ENCODE data around the gene TET2. TPM values are rescaled to one million over a fixed set of nuclear protein-coding genes. Genes with fewer than 3 reads are reported as not detected.

The TET2 gene
- total RNA-seq, 2 donors from 2014 or later = 12.0 to 15.5 TPM

- Histone ChIP-seq H3K9me3 (ENCODE audit: control insufficient read depth, low read length) (no peaks in the 10 kb centered on the region), H3K27me3 (ENCODE audit: control insufficient read depth, insufficient read depth, low read length, poor library complexity, severe bottlenecking) (no peaks in the 10 kb centered on the region), H3K4me3 (ENCODE audit: low read length) (no peak overlapping the region), H3K9ac (ENCODE audit: extremely low read depth, low read length, poor library complexity, severe bottlenecking) (no peak overlapping the region), H3K36me3 (ENCODE audit: control insufficient read depth, insufficient read depth, low read length) (peaks cover 14% of the 10 kb centered on the region), H3K27ac (ENCODE audit: low read depth, low read length) (no peak overlapping the region), H3K4me1 (ENCODE audit: control insufficient read depth, insufficient read depth, low read length) (no peaks in the 10 kb centered on the region)
- no peak overlapping the region for H3K27ac Mint-ChIP-seq
- no peak for DNase-seq
- H3K4me1 Mint-ChIP-seq = no peaks in the 10 kb centered on the region
- no peaks in the 10 kb centered on the region for H3K27me3 Mint-ChIP-seq (ENCODE audit: insufficient read depth)
- WGBS, 2 experiments (ENCODE audit: insufficient coverage in 1 of 2, insufficient read length in 1 of 2) = 88 to 90% methylated on average over 4 to 5 of the region's 5 CpGs
- TF ChIP-seq CTCF (conservative IDR thresholded peaks at IDR 0.05) = no peak
- no peaks in the 10 kb centered on the region for H3K9me3 Mint-ChIP-seq
- peaks cover 5% of the 10 kb centered on the region for H3K36me3 Mint-ChIP-seq (ENCODE audit: low read depth)
- H3K4me3 Mint-ChIP-seq = no peak overlapping the region
These were observed 134.4 kb downstream of the TET2 start for GRCh38 chr4:105281124-105281415.

- Histone ChIP-seq H3K27me3 (ENCODE audit: control insufficient read depth, insufficient read depth, low read length, poor library complexity, severe bottlenecking) (no peaks in the 10 kb centered on the region), H3K4me3 (ENCODE audit: low read length) (no peak overlapping the region), H3K9ac (ENCODE audit: extremely low read depth, low read length, poor library complexity, severe bottlenecking) (no peak overlapping the region), H3K4me1 (ENCODE audit: control insufficient read depth, insufficient read depth, low read length) (no peaks in the 10 kb centered on the region), H3K9me3 (ENCODE audit: control insufficient read depth, low read length) (no peaks in the 10 kb centered on the region), H3K36me3 (ENCODE audit: control insufficient read depth, insufficient read depth, low read length) (no peaks in the 10 kb centered on the region), H3K27ac (ENCODE audit: low read depth, low read length) (no peak overlapping the region)
- Mint-ChIP-seq H3K9me3 (no peaks in the 10 kb centered on the region), H3K4me3 (no peak overlapping the region), H3K27ac (no peak overlapping the region), H3K4me1 (no peaks in the 10 kb centered on the region), H3K27me3 (ENCODE audit: insufficient read depth) (no peaks in the 10 kb centered on the region), H3K36me3 (ENCODE audit: low read depth) (no peaks in the 10 kb centered on the region)
- WGBS, 2 experiments (ENCODE audit: insufficient coverage in 1 of 2, insufficient read length in 1 of 2) = 91 to 100% methylated on average over 1 to 3 of the region's 3 CpGs
- TF ChIP-seq CTCF (conservative IDR thresholded peaks at IDR 0.05) = no peak
- DNase-seq = no peak
These were observed 135.8 kb downstream of the TET2 start for GRCh38 chr4:105282489-105282888.

- Mint-ChIP-seq H3K27ac (no peak overlapping the region), H3K4me3 (no peak overlapping the region), H3K4me1 (no peaks in the 10 kb centered on the region)
These were observed 136.8 kb downstream of the TET2 start for GRCh38 chr4:105283501-105283900.

More at GRCh38 chr4:105283501-105283900, 136.8 kb downstream of the TET2 start:
- WGBS, 2 experiments (ENCODE audit: insufficient coverage in 1 of 2, insufficient read length in 1 of 2) = 60 to 100% methylated on average over 1 of the region's 1 CpG
- no peak overlapping the region for H3K9ac ChIP-seq (ENCODE audit: extremely low read depth, low read length, poor library complexity, severe bottlenecking)
- no peaks in the 10 kb centered on the region for H3K4me1 ChIP-seq (ENCODE audit: control insufficient read depth, insufficient read depth, low read length)
- no peaks in the 10 kb centered on the region for H3K9me3 ChIP-seq (ENCODE audit: control insufficient read depth, low read length)
- TF ChIP-seq CTCF (conservative IDR thresholded peaks at IDR 0.05) = no peak
- H3K27me3 Mint-ChIP-seq (ENCODE audit: insufficient read depth) = no peaks in the 10 kb centered on the region
- H3K4me3 ChIP-seq (ENCODE audit: low read length) = no peak overlapping the region
- no peaks in the 10 kb centered on the region for H3K36me3 ChIP-seq (ENCODE audit: control insufficient read depth, insufficient read depth, low read length)
- H3K36me3 Mint-ChIP-seq (ENCODE audit: low read depth) = no peaks in the 10 kb centered on the region
- no peak overlapping the region for H3K27ac ChIP-seq (ENCODE audit: low read depth, low read length)
- no peak for DNase-seq
- H3K9me3 Mint-ChIP-seq = no peaks in the 10 kb centered on the region
- H3K27me3 ChIP-seq (ENCODE audit: control insufficient read depth, insufficient read depth, low read length, poor library complexity, severe bottlenecking) = no peaks in the 10 kb centered on the region

All from endodermal cell (in vitro differentiated cells).